ENCODE data around the gene SLC19A1. TPM values are rescaled to one million over a fixed set of nuclear protein-coding genes. Genes with fewer than 3 reads are reported as not detected.

Gene SLC19A1
- polyA plus RNA-seq, 4 donors: 12.6 to 20.8 (median 15.0) TPM

DNA sequence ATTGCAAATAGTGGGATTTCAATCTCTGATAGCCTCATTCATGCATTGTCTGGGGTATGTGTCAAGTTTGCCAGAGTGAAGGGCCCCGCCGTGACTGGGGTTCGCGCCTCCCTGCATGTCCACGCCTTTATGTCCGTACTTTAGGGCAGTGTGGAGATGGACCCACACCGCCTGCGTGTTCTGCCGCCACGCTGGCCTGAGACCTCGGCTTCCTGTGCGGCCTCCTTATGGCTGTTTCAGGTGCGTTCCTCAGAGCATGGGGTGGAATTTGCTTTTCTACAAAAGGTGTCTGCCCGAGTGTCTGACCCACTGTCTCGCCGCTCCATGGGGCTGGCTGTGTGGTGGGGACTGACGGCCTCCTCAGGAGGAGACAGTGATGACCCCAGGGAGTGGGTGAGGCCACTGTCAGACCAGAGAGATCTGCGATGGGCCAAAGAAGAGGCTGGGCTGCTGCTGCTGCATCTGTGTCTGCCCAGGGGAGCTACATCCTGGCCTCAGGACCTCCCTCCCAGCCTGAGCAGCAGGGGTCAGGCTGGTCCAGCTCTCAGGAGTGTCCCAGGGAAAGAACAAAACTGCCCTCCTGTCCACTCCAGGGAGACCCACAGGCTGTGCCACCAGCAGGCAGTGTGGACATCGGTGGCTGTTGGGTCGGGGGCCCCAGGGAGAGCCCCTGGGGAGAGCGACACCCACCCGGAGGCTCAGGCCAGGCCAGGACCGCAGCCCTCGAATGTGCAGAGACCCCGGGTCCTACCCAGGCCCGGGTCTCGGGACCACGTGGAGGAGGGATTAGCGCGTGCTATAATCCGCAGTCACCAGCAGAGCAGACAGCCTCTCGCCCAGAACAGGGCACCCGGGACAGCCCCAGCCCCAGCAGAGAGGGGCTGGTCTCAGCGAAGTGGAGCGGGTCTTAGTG is 9.8 kb upstream of the SLC19A1 start:
- 79 to 89% (median 87%) methylated on average over 33 to 35 of the region's 35 CpGs for WGBS, 3 donors
- no peaks in the 10 kb centered on the region for H3K9me3 ChIP-seq (ENCODE audit: control insufficient read depth in 2 of 2, insufficient read depth in 1 of 2, low read depth in 1 of 2, low read length in 1 of 2)
- H3K27me3 ChIP-seq (ENCODE audit: control insufficient read depth in 3 of 3, insufficient read depth in 3 of 3, low read length in 3 of 3): no peaks in the 10 kb centered on the region
- no peaks in the 10 kb centered on the region for H3K36me3 ChIP-seq (ENCODE audit: control insufficient read depth in 3 of 3, insufficient read depth in 2 of 3, low read depth in 1 of 3, low read length in 3 of 3)
- FAIRE-seq (no peak), DNase-seq (no peak)
- peak overlapping the region in 2 of 3 donors; percentile 57 to 74 for H3K27ac ChIP-seq (ENCODE audit: low read depth in 1 of 3, low read length in 2 of 3)
- no peak overlapping the region for H3K4me3 ChIP-seq (ENCODE audit: low read depth in 1 of 3, low read length in 3 of 3)
- peaks cover 0 to 17% (median 10%) of the 10 kb centered on the region in 3 donors for H3K4me1 ChIP-seq (ENCODE audit: control insufficient read depth in 3 of 3, insufficient read depth in 2 of 3, low read depth in 1 of 3, low read length in 2 of 3)

DNA sequence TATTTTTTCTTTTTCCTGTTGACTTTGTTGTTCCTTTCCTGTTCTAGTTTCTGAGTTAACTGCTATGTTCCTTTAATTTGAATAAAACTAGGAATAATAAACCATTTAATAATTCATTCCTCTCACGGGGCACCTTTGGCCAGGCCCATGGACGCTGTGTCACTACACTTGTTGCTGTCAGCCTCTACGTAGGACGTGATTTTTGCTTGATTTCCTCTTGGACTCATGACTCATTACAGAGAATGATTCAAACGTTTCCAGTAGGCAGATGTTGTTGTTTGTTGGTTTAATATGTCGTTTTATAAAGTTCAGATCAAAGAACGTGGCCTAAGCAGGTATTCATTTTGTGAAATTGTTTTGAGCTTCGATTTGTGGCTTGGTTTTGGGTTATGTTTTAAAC is 9.1 kb upstream of the SLC19A1 start:
- H3K4me3 ChIP-seq (ENCODE audit: low read depth in 1 of 3, low read length in 3 of 3): no peak overlapping the region
- no peaks in the 10 kb centered on the region for H3K36me3 ChIP-seq (ENCODE audit: control insufficient read depth in 3 of 3, insufficient read depth in 2 of 3, low read depth in 1 of 3, low read length in 3 of 3)
- 8 to 32% (median 16%) methylated on average over 8 of the region's 8 CpGs for WGBS, 3 donors
- DNase-seq (peak in 1 of 2 donors; percentile 86), FAIRE-seq (peak; percentile 83)
- H3K4me1 ChIP-seq (ENCODE audit: control insufficient read depth in 3 of 3, insufficient read depth in 2 of 3, low read depth in 1 of 3, low read length in 2 of 3): peaks cover 0 to 17% (median 10%) of the 10 kb centered on the region in 3 donors
- no peaks in the 10 kb centered on the region for H3K27me3 ChIP-seq (ENCODE audit: control insufficient read depth in 3 of 3, insufficient read depth in 3 of 3, low read length in 3 of 3)
- H3K9me3 ChIP-seq (ENCODE audit: control insufficient read depth in 2 of 2, insufficient read depth in 1 of 2, low read depth in 1 of 2, low read length in 1 of 2): no peaks in the 10 kb centered on the region
- peak overlapping the region in 2 of 3 donors; percentile 57 to 80 for H3K27ac ChIP-seq (ENCODE audit: low read depth in 1 of 3, low read length in 2 of 3)

DNA sequence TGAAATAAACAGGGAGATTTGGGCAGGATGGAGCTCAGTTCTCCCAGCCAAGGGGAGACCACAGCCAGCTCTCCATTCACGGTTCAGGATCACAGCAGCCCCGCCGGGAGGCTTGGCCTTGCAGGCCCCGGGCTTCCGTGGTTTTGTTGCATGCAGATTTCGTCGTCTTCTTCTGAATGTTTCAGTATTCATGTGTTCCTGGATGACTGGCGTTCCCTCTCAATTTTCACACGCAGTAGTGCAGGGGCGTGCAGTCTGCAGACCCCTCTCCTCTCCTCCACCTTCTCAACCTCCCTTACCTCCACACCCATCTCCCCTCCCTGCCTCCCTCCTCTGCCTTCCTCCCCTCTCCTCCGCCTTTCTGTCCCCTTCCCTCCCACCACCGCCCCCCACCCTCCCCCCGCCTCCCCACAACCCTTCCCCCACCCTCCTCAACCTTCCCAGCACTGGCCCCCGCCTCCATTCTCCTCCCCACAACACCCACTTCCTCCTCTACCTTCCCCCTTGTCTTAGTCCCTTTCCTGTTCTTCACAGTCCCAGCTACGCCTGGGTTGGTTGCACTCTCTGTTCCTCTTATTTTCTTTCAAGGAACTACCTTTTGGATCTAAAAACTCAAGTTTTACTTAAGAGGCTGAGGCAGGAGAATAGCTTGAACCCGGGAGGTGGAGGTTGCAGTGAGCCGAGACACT is 8.4 kb upstream of the SLC19A1 start:
- peak overlapping the region in 2 of 3 donors; percentile 59 to 80 for H3K27ac ChIP-seq (ENCODE audit: low read depth in 1 of 3, low read length in 2 of 3)

DNA sequence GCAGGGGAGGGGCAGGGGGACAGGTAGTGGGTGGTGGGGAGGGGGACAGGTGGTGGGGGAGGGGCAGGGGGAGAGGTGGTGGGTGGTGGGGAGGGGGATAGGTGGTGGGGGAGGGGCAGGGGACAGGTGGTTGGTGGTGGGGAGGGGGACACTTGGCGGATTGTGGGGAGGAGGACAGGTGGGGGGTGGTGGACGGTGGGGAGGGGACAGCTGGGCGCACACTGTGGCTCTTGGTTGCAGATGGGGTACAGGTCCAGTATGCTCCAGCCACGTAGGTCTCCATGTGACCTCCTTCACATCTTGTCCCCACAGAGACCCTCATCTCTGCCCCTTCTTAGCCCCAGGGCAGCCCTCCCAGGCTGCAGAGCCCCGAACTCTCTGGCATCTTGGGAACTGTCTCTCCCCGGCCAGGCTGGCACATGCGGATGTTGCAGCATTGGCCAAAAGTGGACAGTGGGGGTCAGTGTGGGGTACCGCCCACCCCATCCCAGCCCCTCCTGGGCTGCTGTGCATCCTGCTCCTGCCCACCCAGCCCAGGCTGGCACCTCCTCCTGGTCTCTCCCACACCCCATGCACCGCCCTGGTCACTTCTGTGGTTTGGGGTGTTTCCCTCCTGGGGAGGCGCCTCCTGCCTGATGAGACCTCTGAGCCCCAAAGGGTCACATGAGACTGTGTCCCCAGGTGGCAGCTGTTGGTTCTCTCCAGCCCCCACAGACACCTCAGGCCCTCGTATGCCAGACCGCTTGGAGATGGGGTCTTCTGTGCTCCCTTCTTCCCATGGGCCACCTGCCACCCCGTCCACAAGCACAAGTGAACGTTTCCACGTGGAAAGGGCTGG is 7.6 kb upstream of the SLC19A1 start:
- H3K36me3 ChIP-seq (ENCODE audit: control insufficient read depth in 3 of 3, insufficient read depth in 2 of 3, low read depth in 1 of 3, low read length in 3 of 3): no peaks in the 10 kb centered on the region
- 58 to 67% (median 67%) methylated on average over 10 to 15 of the region's 15 CpGs for whole genome bisulfite sequencing, 3 donors
- H3K4me3 ChIP-seq (ENCODE audit: low read depth in 1 of 3, low read length in 3 of 3): no peak overlapping the region
- no peaks in the 10 kb centered on the region for H3K9me3 ChIP-seq (ENCODE audit: control insufficient read depth in 2 of 2, insufficient read depth in 1 of 2, low read depth in 1 of 2, low read length in 1 of 2)
- no peak for DNase-seq
- no peak for FAIRE-seq
- peaks cover 0 to 17% (median 10%) of the 10 kb centered on the region in 3 donors for H3K4me1 ChIP-seq (ENCODE audit: control insufficient read depth in 3 of 3, insufficient read depth in 2 of 3, low read depth in 1 of 3, low read length in 2 of 3)
- H3K27me3 ChIP-seq (ENCODE audit: control insufficient read depth in 3 of 3, insufficient read depth in 3 of 3, low read length in 3 of 3): no peaks in the 10 kb centered on the region
- H3K27ac ChIP-seq (ENCODE audit: low read depth in 1 of 3, low read length in 2 of 3): peak overlapping the region; percentile 59 to 80 (median 77)

More for the DNA sequence above, 8.4 kb upstream of the SLC19A1 start:
- WGBS, 3 donors: 45 to 81% (median 58%) methylated on average over 15 to 17 of the region's 17 CpGs
- peaks cover 0 to 17% (median 10%) of the 10 kb centered on the region in 3 donors for H3K4me1 ChIP-seq (ENCODE audit: control insufficient read depth in 3 of 3, insufficient read depth in 2 of 3, low read depth in 1 of 3, low read length in 2 of 3)
- H3K36me3 ChIP-seq (ENCODE audit: control insufficient read depth in 3 of 3, insufficient read depth in 2 of 3, low read depth in 1 of 3, low read length in 3 of 3): no peaks in the 10 kb centered on the region
- FAIRE-seq (no peak), DNase-seq (peak in 1 of 2 donors; percentile 44)
- H3K9me3 ChIP-seq (ENCODE audit: control insufficient read depth in 2 of 2, insufficient read depth in 1 of 2, low read depth in 1 of 2, low read length in 1 of 2): no peaks in the 10 kb centered on the region
- no peaks in the 10 kb centered on the region for H3K27me3 ChIP-seq (ENCODE audit: control insufficient read depth in 3 of 3, insufficient read depth in 3 of 3, low read length in 3 of 3)
- H3K4me3 ChIP-seq (ENCODE audit: low read depth in 1 of 3, low read length in 3 of 3): no peak overlapping the region

DNA sequence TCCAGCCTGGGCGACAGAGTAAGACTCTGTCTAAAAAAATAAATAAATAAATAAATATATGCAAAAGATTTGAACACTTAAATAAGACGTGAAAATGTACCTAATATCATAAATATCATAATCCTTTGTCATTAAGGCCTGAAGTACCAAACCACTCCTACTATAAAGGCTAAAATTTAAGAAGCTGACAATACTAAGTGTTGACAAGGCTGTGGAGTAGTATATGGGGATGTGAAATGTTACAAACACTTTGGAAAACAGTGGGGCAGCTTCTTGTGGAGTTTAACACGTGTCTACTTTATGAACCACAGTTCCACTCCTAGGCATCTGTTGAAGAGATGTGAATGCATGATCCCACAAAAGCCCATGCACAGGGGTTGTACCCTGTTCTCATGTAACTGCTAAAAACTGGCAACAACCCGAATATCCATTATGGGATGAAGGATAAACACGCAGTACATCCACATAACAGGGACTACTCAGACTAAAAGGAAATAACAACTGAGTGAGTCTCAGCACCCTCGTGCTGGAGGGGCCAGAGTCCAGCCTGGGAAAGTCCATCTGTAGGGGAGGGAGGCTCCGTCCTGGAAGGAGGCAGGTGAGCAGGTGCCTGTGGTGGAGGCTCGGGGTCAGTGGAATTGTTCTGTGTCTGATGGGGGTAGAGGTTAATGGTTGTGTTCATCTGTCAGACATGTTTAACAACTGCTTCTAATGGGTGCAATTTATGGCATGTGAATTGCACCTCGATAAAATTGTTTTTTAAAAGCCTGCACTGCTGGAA is 6.7 kb upstream of the SLC19A1 start:
- DNase-seq: peak; percentile 90
- H3K27ac ChIP-seq (ENCODE audit: low read depth in 1 of 3, low read length in 2 of 3): peak overlapping the region; percentile 21 to 77 (median 47)

DNA sequence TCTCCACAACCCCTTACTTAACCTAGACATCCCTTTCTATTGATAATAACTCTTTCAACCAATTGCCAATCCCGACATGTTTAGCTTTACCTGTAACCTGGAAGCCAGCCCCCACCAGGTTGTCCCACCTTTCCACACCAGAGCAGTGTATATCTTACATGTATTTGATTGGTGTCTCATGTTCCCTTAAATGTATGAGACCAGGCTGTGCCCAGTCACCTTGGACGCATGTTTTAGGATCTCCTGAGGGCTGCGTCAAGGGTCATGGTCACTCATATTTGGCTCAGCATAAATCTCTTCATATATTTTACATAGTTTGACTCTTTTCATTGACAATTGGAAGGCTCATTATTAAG is 5.3 kb upstream of the SLC19A1 start:
- H3K9me3 ChIP-seq (ENCODE audit: control insufficient read depth in 2 of 2, insufficient read depth in 1 of 2, low read depth in 1 of 2, low read length in 1 of 2): no peaks in the 10 kb centered on the region
- DNase-seq: no peak
- 76 to 92% (median 92%) methylated on average over 3 of the region's 3 CpGs for WGBS, 3 donors
- H3K27ac ChIP-seq (ENCODE audit: low read depth in 1 of 3, low read length in 2 of 3): no peak overlapping the region
- peaks cover 2 to 24% (median 10%) of the 10 kb centered on the region in 3 donors for H3K4me1 ChIP-seq (ENCODE audit: control insufficient read depth in 3 of 3, insufficient read depth in 2 of 3, low read depth in 1 of 3, low read length in 2 of 3)
- H3K4me3 ChIP-seq (ENCODE audit: low read depth in 1 of 3, low read length in 3 of 3): no peak overlapping the region
- H3K27me3 ChIP-seq (ENCODE audit: control insufficient read depth in 3 of 3, insufficient read depth in 3 of 3, low read length in 3 of 3): no peaks in the 10 kb centered on the region
- H3K36me3 ChIP-seq (ENCODE audit: control insufficient read depth in 3 of 3, insufficient read depth in 2 of 3, low read depth in 1 of 3, low read length in 3 of 3): no peaks in the 10 kb centered on the region
- no peak for FAIRE-seq

More for the DNA sequence above, 6.7 kb upstream of the SLC19A1 start:
- H3K4me1 ChIP-seq (ENCODE audit: control insufficient read depth in 3 of 3, insufficient read depth in 2 of 3, low read depth in 1 of 3, low read length in 2 of 3): peaks cover 0 to 17% (median 10%) of the 10 kb centered on the region in 3 donors
- no peak overlapping the region for H3K4me3 ChIP-seq (ENCODE audit: low read depth in 1 of 3, low read length in 3 of 3)
- no peaks in the 10 kb centered on the region for H3K27me3 ChIP-seq (ENCODE audit: control insufficient read depth in 3 of 3, insufficient read depth in 3 of 3, low read length in 3 of 3)
- WGBS, 3 donors: 35 to 64% (median 49%) methylated on average over 9 of the region's 9 CpGs
- FAIRE-seq: no peak
- no peaks in the 10 kb centered on the region for H3K36me3 ChIP-seq (ENCODE audit: control insufficient read depth in 3 of 3, insufficient read depth in 2 of 3, low read depth in 1 of 3, low read length in 3 of 3)
- no peaks in the 10 kb centered on the region for H3K9me3 ChIP-seq (ENCODE audit: control insufficient read depth in 2 of 2, insufficient read depth in 1 of 2, low read depth in 1 of 2, low read length in 1 of 2)

DNA sequence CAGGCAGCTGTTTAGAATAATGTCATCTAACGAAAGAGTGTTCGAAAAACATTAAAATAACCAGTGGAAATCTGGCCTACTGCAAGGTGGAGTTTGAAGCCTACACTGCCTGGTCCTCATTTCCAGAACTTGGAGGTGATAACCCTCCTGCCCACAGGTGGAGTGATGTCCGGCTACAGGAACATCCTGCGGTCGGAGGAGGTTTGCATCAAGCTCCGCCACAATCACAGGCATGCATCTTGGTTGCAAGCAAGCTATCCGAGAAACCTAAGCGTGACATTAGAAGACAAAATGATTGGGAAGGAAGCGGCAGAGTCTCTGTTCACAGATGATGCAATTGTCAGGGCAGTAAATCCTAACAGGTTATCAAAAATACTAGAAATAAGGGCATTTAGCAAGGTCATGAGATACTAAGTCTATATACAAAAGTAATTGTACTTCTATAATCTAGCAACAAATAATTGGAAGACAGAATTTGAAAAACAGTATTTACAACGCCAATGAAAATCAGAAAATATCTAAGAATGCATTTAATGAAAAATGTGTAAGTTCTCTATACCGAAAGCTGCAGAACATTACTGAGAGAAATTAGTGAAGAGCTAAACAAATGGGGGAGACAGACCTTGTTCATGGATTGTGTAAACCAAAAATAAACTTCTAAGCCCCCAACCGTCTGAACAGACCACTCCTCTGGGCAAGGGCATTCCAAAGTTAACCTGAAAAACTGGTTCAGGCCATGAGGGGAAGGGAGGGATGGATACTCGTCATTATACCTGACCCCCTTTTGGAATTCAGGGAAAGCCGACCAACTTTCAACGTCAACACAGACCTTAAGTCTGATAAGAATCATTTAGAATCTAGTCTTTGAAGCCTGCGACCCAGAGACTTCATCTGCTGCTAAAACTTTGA is 4.7 kb upstream of the SLC19A1 start:
- Histone ChIP-seq H3K27ac (ENCODE audit: low read depth in 1 of 3, low read length in 2 of 3) (no peak overlapping the region), H3K9me3 (ENCODE audit: control insufficient read depth in 2 of 2, insufficient read depth in 1 of 2, low read depth in 1 of 2, low read length in 1 of 2) (no peaks in the 10 kb centered on the region), H3K4me1 (ENCODE audit: control insufficient read depth in 3 of 3, insufficient read depth in 2 of 3, low read depth in 1 of 3, low read length in 2 of 3) (peaks cover 2 to 24% (median 6%) of the 10 kb centered on the region in 3 donors), H3K4me3 (ENCODE audit: low read depth in 1 of 3, low read length in 3 of 3) (no peak overlapping the region), H3K36me3 (ENCODE audit: control insufficient read depth in 3 of 3, insufficient read depth in 2 of 3, low read depth in 1 of 3, low read length in 3 of 3) (no peaks in the 10 kb centered on the region), H3K27me3 (ENCODE audit: control insufficient read depth in 3 of 3, insufficient read depth in 3 of 3, low read length in 3 of 3) (no peaks in the 10 kb centered on the region)
- DNase-seq: no peak
- FAIRE-seq: no peak
- 81% methylated on average over 16 of the region's 16 CpGs for WGBS, 3 donors
